Measurements from ENCODE around the gene RAPGEF1. TPM values are rescaled to one million over a fixed set of nuclear protein-coding genes. Genes with fewer than 3 reads are reported as not detected.

RAPGEF1 gene
- polyA plus RNA-seq, 2 of the 4 experiments (the other 2 are of a cell fraction): 21.6 to 27.7 TPM

DNA sequence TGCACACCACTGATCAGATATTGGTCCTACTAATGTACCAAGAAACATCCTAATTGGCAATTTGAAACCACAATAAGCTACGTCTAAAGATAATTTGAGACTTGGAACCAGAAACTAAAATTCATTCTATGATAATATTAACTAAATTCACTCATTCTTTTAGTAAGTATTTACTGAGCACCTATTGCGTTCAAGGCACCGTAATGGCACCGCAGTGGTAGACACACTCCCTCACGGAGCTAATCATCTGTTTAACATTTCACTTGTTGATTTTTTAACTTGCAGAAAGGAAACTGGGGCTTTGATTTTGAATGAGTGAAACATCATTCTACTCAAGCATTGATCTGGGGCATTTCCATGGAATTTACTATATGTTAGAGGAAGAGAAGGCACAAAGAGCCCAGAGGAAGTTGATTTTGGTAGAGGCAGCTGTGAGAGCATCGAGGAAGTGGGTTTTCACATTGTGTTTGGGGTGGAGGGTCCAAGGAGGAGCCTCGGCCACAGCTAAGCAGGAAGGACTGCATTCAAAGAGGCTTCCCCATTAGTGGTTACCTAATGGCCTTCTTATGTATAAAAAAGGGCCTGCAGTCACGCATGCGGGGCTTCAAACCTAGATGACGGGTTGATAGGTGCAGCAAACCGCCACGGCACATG lies 7.1 kb downstream of the RAPGEF1 start:
- FAIRE-seq (no peak), DNase-seq (ENCODE audit: low read depth in 1 of 2, low spot score in 1 of 2) (no peak), ATAC-seq (no peak)
- no peaks in the 10 kb centered on the region for H3K9me3 ChIP-seq
- H3K4me2 ChIP-seq: peak overlapping the region; percentile 75
- H3K4me3 ChIP-seq: no peak overlapping the region
- H3K27ac ChIP-seq: peak overlapping the region; percentile 67 to 79
- TF ChIP-seq, protein P1, sequence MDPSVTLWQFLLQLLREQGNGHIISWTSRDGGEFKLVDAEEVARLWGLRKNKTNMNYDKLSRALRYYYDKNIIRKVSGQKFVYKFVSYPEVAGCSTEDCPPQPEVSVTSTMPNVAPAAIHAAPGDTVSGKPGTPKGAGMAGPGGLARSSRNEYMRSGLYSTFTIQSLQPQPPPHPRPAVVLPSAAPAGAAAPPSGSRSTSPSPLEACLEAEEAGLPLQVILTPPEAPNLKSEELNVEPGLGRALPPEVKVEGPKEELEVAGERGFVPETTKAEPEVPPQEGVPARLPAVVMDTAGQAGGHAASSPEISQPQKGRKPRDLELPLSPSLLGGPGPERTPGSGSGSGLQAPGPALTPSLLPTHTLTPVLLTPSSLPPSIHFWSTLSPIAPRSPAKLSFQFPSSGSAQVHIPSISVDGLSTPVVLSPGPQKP (IDR thresholded peaks at IDR 0.05; ENCODE audit: low read depth, low read length): no peak
- TF ChIP-seq CHD2 (IDR thresholded peaks at IDR 0.05; ENCODE audit: low read length, partially characterized antibody) (no peak), KDM1A (IDR thresholded peaks at IDR 0.05; ENCODE audit: low read depth) (no peak)
- peaks cover 83% of the 10 kb centered on the region for H3K4me1 ChIP-seq
- CTCF ChIA-PET: interaction anchor here (0.8 to 25.4 kb wide), 8 partner anchors 10 to 520 kb away, joined by 4 to 737 read pairs (median 4); no protein-coding TSS in a partner anchor
- POLR2A ChIA-PET: interaction anchor here (0.6 to 1.2 kb wide), 2 partner anchors 141 to 902 kb away, joined by 3 read pairs; no protein-coding TSS in a partner anchor
- WGBS (ENCODE audit: missing lambda C conversion rate): 92% methylated on average over 12 of the region's 12 CpGs

DNA sequence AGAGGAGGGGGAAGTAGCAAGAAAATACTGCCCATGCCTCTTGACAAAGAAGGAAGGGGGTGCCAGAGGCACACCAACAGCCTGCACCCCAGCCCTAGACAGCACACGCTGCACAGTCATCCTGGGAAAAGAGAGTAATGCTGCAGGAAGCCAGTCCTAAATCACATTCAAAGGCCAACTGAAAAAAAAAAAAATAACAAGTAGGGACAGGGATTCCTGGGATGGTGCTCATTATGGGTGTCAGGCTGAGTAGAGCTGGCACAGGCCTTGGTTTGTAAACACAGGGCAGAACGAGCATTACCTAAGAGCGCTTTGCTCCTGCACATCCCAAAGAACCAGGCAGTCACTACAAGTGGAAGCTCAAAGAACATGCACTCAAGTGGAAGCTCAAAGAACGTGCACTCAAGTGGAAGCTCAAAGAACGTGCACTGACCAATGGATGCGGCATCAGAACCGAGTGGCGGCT lies 7.8 kb downstream of the RAPGEF1 start:
- TF ChIP-seq FOXS1 (CRISPR knock-in tag; IDR thresholded peaks at IDR 0.05) (no peak), ZNF302 (CRISPR knock-in tag; IDR thresholded peaks at IDR 0.05) (no peak), NR3C1 (IDR thresholded peaks at IDR 0.05) (no peak), BHLHE40 (IDR thresholded peaks at IDR 0.05; ENCODE audit: low read depth, low read length) (no peak), HEYL (CRISPR knock-in tag; IDR thresholded peaks at IDR 0.05) (no peak), MYC (IDR thresholded peaks at IDR 0.05; ENCODE audit: borderline replicate concordance, low read length) (no peak), JUNB (IDR thresholded peaks at IDR 0.05) (no peak), KDM5A (IDR thresholded peaks at IDR 0.05) (no peak), FOSL2 (IDR thresholded peaks at IDR 0.05) (no peak), FOSL2 (CRISPR knock-in tag; IDR thresholded peaks at IDR 0.05) (no peak), SREBF2 (IDR thresholded peaks at IDR 0.05) (no peak), RNF2 (IDR thresholded peaks at IDR 0.05; ENCODE audit: borderline replicate concordance, low read depth) (no peak), GATA3 (IDR thresholded peaks at IDR 0.05; ENCODE audit: borderline replicate concordance) (no peak), HOXB13 (CRISPR knock-in tag; IDR thresholded peaks at IDR 0.05; ENCODE audit: low read depth) (no peak), NFE2L2 (conservative IDR thresholded peaks at IDR 0.05; ENCODE audit: low read length) (no peak), ZC3H11A (IDR thresholded peaks at IDR 0.05) (no peak)
- TF ChIP-seq, protein P2, sequence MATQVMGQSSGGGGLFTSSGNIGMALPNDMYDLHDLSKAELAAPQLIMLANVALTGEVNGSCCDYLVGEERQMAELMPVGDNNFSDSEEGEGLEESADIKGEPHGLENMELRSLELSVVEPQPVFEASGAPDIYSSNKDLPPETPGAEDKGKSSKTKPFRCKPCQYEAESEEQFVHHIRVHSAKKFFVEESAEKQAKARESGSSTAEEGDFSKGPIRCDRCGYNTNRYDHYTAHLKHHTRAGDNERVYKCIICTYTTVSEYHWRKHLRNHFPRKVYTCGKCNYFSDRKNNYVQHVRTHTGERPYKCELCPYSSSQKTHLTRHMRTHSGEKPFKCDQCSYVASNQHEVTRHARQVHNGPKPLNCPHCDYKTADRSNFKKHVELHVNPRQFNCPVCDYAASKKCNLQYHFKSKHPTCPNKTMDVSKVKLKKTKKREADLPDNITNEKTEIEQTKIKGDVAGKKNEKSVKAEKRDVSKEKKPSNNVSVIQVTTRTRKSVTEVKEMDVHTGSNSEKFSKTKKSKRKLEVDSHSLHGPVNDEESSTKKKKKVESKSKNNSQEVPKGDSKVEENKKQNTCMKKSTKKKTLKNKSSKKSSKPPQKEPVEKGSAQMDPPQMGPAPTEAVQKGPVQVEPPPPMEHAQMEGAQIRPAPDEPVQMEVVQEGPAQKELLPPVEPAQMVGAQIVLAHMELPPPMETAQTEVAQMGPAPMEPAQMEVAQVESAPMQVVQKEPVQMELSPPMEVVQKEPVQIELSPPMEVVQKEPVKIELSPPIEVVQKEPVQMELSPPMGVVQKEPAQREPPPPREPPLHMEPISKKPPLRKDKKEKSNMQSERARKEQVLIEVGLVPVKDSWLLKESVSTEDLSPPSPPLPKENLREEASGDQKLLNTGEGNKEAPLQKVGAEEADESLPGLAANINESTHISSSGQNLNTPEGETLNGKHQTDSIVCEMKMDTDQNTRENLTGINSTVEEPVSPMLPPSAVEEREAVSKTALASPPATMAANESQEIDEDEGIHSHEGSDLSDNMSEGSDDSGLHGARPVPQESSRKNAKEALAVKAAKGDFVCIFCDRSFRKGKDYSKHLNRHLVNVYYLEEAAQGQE (IDR thresholded peaks at IDR 0.05): no peak
- TF ChIP-seq, protein P3, sequence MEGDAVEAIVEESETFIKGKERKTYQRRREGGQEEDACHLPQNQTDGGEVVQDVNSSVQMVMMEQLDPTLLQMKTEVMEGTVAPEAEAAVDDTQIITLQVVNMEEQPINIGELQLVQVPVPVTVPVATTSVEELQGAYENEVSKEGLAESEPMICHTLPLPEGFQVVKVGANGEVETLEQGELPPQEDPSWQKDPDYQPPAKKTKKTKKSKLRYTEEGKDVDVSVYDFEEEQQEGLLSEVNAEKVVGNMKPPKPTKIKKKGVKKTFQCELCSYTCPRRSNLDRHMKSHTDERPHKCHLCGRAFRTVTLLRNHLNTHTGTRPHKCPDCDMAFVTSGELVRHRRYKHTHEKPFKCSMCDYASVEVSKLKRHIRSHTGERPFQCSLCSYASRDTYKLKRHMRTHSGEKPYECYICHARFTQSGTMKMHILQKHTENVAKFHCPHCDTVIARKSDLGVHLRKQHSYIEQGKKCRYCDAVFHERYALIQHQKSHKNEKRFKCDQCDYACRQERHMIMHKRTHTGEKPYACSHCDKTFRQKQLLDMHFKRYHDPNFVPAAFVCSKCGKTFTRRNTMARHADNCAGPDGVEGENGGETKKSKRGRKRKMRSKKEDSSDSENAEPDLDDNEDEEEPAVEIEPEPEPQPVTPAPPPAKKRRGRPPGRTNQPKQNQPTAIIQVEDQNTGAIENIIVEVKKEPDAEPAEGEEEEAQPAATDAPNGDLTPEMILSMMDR (IDR thresholded peaks at IDR 0.05): no peak
- TF ChIP-seq, protein P4, sequence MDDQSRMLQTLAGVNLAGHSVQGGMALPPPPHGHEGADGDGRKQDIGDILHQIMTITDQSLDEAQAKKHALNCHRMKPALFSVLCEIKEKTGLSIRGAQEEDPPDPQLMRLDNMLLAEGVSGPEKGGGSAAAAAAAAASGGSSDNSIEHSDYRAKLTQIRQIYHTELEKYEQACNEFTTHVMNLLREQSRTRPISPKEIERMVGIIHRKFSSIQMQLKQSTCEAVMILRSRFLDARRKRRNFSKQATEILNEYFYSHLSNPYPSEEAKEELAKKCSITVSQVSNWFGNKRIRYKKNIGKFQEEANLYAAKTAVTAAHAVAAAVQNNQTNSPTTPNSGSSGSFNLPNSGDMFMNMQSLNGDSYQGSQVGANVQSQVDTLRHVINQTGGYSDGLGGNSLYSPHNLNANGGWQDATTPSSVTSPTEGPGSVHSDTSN (IDR thresholded peaks at IDR 0.05): no peak
- TF ChIP-seq, protein P5, sequence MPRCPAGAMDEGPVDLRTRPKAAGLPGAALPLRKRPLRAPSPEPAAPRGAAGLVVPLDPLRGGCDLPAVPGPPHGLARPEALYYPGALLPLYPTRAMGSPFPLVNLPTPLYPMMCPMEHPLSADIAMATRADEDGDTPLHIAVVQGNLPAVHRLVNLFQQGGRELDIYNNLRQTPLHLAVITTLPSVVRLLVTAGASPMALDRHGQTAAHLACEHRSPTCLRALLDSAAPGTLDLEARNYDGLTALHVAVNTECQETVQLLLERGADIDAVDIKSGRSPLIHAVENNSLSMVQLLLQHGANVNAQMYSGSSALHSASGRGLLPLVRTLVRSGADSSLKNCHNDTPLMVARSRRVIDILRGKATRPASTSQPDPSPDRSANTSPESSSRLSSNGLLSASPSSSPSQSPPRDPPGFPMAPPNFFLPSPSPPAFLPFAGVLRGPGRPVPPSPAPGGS (IDR thresholded peaks at IDR 0.05): no peak
- Histone ChIP-seq H3K27ac (peak overlapping the region in 1 of 2 experiments; percentile 38; a peak in 3 of 6 replicates), H3K4me1 (peaks cover 86% of the 10 kb centered on the region), H3K4me2 (peak overlapping the region; percentile 75), H3K4me3 (no peak overlapping the region), H3K9me3 (no peaks in the 10 kb centered on the region)
- no peak for ATAC-seq
- ChIA-PET POLR2A (no interaction called here), CTCF (interaction anchor here (0.8 to 25.4 kb wide), 9 partner anchors 7 to 521 kb away, joined by 4 to 737 read pairs (median 5); partner anchors contain the start of gene RAPGEF1)
- FAIRE-seq: no peak
- WGBS (ENCODE audit: missing lambda C conversion rate): 85% methylated on average over 8 of the region's 8 CpGs
- DNase-seq (ENCODE audit: low read depth in 1 of 2, low spot score in 1 of 2): no peak
